Neural cell (in vitro differentiated cells): ENCODE measurements around the gene ATOH8. TPM values are rescaled to one million over a fixed set of nuclear protein-coding genes. Genes with fewer than 3 reads are reported as not detected.

ENCODE experiments used
- H2AFZ ChIP-seq: fragments of 200-600, 300-800 bp; sonication (generic), shearing (Covaris generic); 2 replicates; pipeline ENCODE4 v1.6.0; 2014; ENCODE audit warnings: low read depth, mild to moderate bottlenecking, antibody characterized with exemption, low read length, moderate library complexity
- H3F3A ChIP-seq: fragments of 200-600 bp; shearing (Covaris generic); 2 replicates; pipeline ENCODE4 v1.6.1; 2016; ENCODE audit warnings: mild to moderate bottlenecking, moderate library complexity, mixed read lengths, antibody characterized with exemption, low read length; ENCODE audit not compliant: insufficient read depth, poor library complexity, severe bottlenecking
- H3K27ac ChIP-seq: fragments of 200-600, 300-800 bp; sonication (generic), shearing (Covaris generic); 2 replicates; pipeline ENCODE4 v1.5.1; 2014; ENCODE audit warnings: mild to moderate bottlenecking, low read length, moderate library complexity
- H3K27me3 ChIP-seq: fragments of 300-800, 200-600 bp; sonication (generic), shearing (Covaris generic); 2 replicates; pipeline ENCODE4 v1.6.0; 2014; ENCODE audit warnings: mild to moderate bottlenecking, low read depth, low read length, moderate library complexity; ENCODE audit not compliant: insufficient read depth
- H3K36me3 ChIP-seq: fragments of 300-800, 200-600 bp; sonication (generic), shearing (Covaris generic); 2 replicates; pipeline ENCODE4 v1.5.1; 2014; ENCODE audit warnings: mild to moderate bottlenecking, antibody characterized with exemption, low read length, moderate library complexity; ENCODE audit not compliant: insufficient read depth
- H3K4me2 ChIP-seq: fragments of 300-800, 200-600 bp; sonication (generic), shearing (Covaris generic); 2 replicates; pipeline ENCODE4 v1.6.0; 2014; ENCODE audit warnings: mild to moderate bottlenecking, low read length
- H3K4me3 ChIP-seq: fragments of 300-800, 200-600 bp; sonication (generic), shearing (Covaris generic); 2 replicates; pipeline ENCODE4 v1.5.1; 2014; ENCODE audit warnings: mild to moderate bottlenecking, low read length, moderate library complexity
- H3K79me2 ChIP-seq: fragments of 200-600 bp; shearing (Covaris generic); replicated peaks from 2 replicates; pipeline ENCODE4 v1.6.0; 2014; ENCODE audit warnings: mild to moderate bottlenecking, low read length, moderate library complexity; ENCODE audit not compliant: insufficient read depth
- H3K9ac ChIP-seq: fragments of 300-800, 200-600 bp; sonication (generic), shearing (Covaris generic); 2 replicates; pipeline ENCODE4 v1.6.1; 2016; ENCODE audit warnings: mild to moderate bottlenecking, low read length, mixed read lengths
- H3K9me2 ChIP-seq: fragments of 200-600 bp; shearing (Covaris generic); 2 replicates; pipeline ENCODE4 v1.6.1; 2016; ENCODE audit warnings: mild to moderate bottlenecking, low read length, mixed read lengths; ENCODE audit not compliant: insufficient read depth
- H3K9me3 ChIP-seq: fragments of 200-600, 300-800 bp; sonication (generic), shearing (Covaris generic); 2 replicates; pipeline ENCODE4 v1.6.1; 2016; ENCODE audit warnings: mild to moderate bottlenecking, mixed run types, low read length, moderate library complexity, mixed read lengths
- H4K20me1 ChIP-seq: fragments of 200-600 bp; shearing (Covaris generic); 2 replicates; pipeline ENCODE4 v1.6.1; 2016; ENCODE audit warnings: mild to moderate bottlenecking, mixed run types; ENCODE audit not compliant: insufficient read depth
- CTCF ChIP-seq: fragments of 450-650 bp; IDR thresholded peaks from 2 replicates; pipeline ENCODE4 v1.5.1; 2014; ENCODE audit warnings: antibody characterized with exemption, mild to moderate bottlenecking, moderate library complexity; ENCODE audit not compliant: poor library complexity, severe bottlenecking
- EP300 ChIP-seq: fragments of 450-650 bp; conservative IDR thresholded peaks from 2 replicates; pipeline ENCODE4 v1.6.1; 2014; ENCODE audit warnings: antibody characterized with exemption, mild to moderate bottlenecking, moderate library complexity; ENCODE audit not compliant: poor library complexity, severe bottlenecking
- EZH2 ChIP-seq: fragments of 200-600, 300-800 bp; shearing (Covaris generic), sonication (generic); IDR thresholded peaks from 2 replicates; pipeline ENCODE4 v1.6.1; 2014; ENCODE audit warnings: antibody characterized with exemption, low read length, borderline replicate concordance, mild to moderate bottlenecking; ENCODE audit not compliant: insufficient read depth, poor library complexity, severe bottlenecking
- MXI1 ChIP-seq: fragments of 450-650 bp; conservative IDR thresholded peaks from 2 replicates; pipeline ENCODE4 v1.6.1; 2014; ENCODE audit warnings: antibody characterized with exemption, mild to moderate bottlenecking; ENCODE audit not compliant: poor library complexity, severe bottlenecking
- POLR2AphosphoS5 ChIP-seq: IDR thresholded peaks from 2 replicates; pipeline ENCODE4 v1.6.1; 2012
- RAD21 ChIP-seq: fragments of 450-650 bp; conservative IDR thresholded peaks from 2 replicates; pipeline ENCODE4 v1.6.1; 2014; ENCODE audit warnings: antibody characterized with exemption, mild to moderate bottlenecking, moderate library complexity
- REST ChIP-seq: IDR thresholded peaks from 2 replicates; pipeline ENCODE4 v1.6.1; 2012; ENCODE audit warnings: borderline replicate concordance
- SMC3 ChIP-seq: fragments of 450-650 bp; conservative IDR thresholded peaks from 2 replicates; pipeline ENCODE4 v1.6.1; 2014; ENCODE audit warnings: antibody characterized with exemption, mild to moderate bottlenecking, moderate library complexity; ENCODE audit not compliant: poor library complexity
- TAF1 ChIP-seq: IDR thresholded peaks from 2 replicates; pipeline ENCODE4 v1.6.1; 2012; ENCODE audit warnings: low read depth
- polyA plus RNA-seq: library from polyadenylated mRNA; depleted of rRNA; stranded (reverse); fragments of >200 nt; gene quantifications from 2 replicates; pipeline ENCODE4 v1.2.3, GENCODE V29; 2014

Gene ATOH8
- polyA plus RNA-seq, 1 donor from 2014 or later: 1.6 TPM

GRCh38 chr2:85772019-85772745 lies 18.4 kb downstream of the ATOH8 start:
- no peak overlapping the region for H3K9ac ChIP-seq
- H4K20me1 ChIP-seq: no peaks in the 10 kb centered on the region
- no peak overlapping the region for H2AFZ ChIP-seq
- no peak overlapping the region for H3K4me2 ChIP-seq
- H3K27me3 ChIP-seq: no peaks in the 10 kb centered on the region
- H3K79me2 ChIP-seq: no peaks in the 10 kb centered on the region
- no peak overlapping the region for H3K4me3 ChIP-seq
- no peaks in the 10 kb centered on the region for H3K9me3 ChIP-seq
- no peaks in the 10 kb centered on the region for H3F3A ChIP-seq
- H3K9me2 ChIP-seq: no peaks in the 10 kb centered on the region
- no peak overlapping the region for H3K27ac ChIP-seq
- no peaks in the 10 kb centered on the region for H3K36me3 ChIP-seq
- no peak for TF ChIP-seq CTCF
- no peak for TF ChIP-seq RAD21
- TF ChIP-seq REST: no peak
- TF ChIP-seq EZH2: no peak
- no peak for TF ChIP-seq SMC3
- TF ChIP-seq TAF1: no peak
- TF ChIP-seq EP300: no peak
- TF ChIP-seq MXI1: no peak
- TF ChIP-seq POLR2AphosphoS5: no peak

GRCh38 chr2:85772841-85773491 lies 19.2 kb downstream of the ATOH8 start:
- no peak overlapping the region for H2AFZ ChIP-seq
- TF ChIP-seq MXI1 (no peak), REST (no peak), EZH2 (no peak)
- H3K9me2 ChIP-seq: no peaks in the 10 kb centered on the region
- no peak overlapping the region for H3K27ac ChIP-seq
- H3K36me3 ChIP-seq: no peaks in the 10 kb centered on the region
- H4K20me1 ChIP-seq: no peaks in the 10 kb centered on the region
- H3K4me3 ChIP-seq: no peak overlapping the region
- no peaks in the 10 kb centered on the region for H3K9me3 ChIP-seq
- H3K79me2 ChIP-seq: no peaks in the 10 kb centered on the region
- H3K9ac ChIP-seq: no peak overlapping the region
- no peaks in the 10 kb centered on the region for H3K27me3 ChIP-seq
- no peak overlapping the region for H3K4me2 ChIP-seq
- H3F3A ChIP-seq: no peaks in the 10 kb centered on the region
